ENCODE results near the gene KCTD16.

DNA sequence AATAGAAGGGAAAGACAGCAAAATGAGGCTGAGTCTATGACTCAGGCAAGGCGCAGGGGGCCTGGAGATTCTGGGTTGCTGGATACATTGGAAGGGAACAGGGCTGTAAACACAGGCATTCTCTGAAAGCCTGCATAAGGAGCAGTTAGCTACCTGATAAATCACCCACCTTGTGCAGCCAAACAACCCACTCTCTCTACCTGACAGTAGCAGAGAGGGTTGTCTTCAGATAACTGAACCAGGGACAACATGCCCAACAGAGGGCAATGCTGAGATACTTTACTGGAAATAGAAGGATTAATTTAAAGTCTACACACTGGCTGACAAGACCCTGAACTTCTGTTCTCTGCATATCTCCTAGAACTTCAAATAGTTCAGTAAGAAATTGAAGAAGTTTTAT is 161.6 kb downstream of the KCTD16 start:
- TF ChIP-seq, protein P1, sequence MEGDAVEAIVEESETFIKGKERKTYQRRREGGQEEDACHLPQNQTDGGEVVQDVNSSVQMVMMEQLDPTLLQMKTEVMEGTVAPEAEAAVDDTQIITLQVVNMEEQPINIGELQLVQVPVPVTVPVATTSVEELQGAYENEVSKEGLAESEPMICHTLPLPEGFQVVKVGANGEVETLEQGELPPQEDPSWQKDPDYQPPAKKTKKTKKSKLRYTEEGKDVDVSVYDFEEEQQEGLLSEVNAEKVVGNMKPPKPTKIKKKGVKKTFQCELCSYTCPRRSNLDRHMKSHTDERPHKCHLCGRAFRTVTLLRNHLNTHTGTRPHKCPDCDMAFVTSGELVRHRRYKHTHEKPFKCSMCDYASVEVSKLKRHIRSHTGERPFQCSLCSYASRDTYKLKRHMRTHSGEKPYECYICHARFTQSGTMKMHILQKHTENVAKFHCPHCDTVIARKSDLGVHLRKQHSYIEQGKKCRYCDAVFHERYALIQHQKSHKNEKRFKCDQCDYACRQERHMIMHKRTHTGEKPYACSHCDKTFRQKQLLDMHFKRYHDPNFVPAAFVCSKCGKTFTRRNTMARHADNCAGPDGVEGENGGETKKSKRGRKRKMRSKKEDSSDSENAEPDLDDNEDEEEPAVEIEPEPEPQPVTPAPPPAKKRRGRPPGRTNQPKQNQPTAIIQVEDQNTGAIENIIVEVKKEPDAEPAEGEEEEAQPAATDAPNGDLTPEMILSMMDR (IDR thresholded peaks at IDR 0.05) = no peak
- TF ChIP-seq POLR2A (IDR thresholded peaks at IDR 0.05) = no peak

Measured in heart left ventricle (tissue), 13 donors.